Embryonic facial prominence (tissue), 1 donor: ENCODE measurements around the gene ADAMTS10.
"Not testable (repeated sequence)": the region's sequence is repeated elsewhere in the genome, so short reads cannot be mapped to it uniquely, and the experiment has no call there.

Experiments used
- DNase-seq: peaks from one replicate; pipeline ENCODE4 v3.0.0-alpha.2; 2016; ENCODE audit errors: extremely low spot score

ADAMTS10 gene

GRCh38 chr19:8626842-8627241, 16.3 kb upstream of the ADAMTS10 start:
- no peak for DNase-seq

DNA sequence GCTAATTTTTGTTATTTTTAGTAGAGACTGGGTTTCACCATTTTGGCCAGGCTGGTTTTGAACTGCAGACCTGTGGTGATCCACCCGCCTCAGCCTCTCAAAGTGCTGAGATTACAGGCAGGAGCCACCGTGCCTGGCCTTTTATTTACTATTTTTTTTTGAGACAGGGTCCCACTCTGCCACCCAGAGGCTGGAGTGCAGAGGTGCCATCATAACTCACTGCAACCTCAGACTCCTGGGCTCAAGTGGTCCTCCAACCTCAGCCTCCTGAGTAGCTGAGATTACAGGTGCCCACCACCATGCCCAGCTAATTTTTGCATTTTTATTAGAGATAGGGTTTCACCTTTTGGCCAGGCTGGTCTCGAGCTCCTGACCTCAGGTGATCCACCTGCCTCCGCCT, 12.4 kb upstream of the ADAMTS10 start:
- not testable (repeated sequence) for DNase-seq

- DNase-seq: no peak
Measured at GRCh38 chr19:8618751-8619150, 8.2 kb upstream of the ADAMTS10 start.

- DNase-seq: no peak
Measured at GRCh38 chr19:8617984-8618383, 7.5 kb upstream of the ADAMTS10 start.

DNA sequence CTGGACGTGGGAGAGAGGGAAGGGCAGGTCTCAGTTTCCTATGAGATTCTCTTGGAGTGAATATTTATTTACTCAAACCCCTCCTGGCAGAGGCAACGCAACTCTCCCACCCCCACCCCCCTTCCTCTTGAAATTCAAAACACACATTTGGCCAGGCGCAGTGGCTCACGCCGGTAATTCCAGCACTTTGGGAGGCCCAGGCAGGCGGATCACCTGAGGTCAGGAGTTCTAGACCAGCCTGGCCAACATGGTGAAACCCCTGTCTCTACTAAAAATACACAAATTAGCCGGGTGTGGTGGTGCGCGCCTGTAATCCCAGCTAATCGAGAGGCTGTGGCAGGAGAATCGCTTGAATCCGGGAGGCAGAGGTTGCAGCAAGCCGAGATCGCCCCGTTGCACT, 6.8 kb upstream of the ADAMTS10 start:
- not testable (repeated sequence) for DNase-seq

DNA sequence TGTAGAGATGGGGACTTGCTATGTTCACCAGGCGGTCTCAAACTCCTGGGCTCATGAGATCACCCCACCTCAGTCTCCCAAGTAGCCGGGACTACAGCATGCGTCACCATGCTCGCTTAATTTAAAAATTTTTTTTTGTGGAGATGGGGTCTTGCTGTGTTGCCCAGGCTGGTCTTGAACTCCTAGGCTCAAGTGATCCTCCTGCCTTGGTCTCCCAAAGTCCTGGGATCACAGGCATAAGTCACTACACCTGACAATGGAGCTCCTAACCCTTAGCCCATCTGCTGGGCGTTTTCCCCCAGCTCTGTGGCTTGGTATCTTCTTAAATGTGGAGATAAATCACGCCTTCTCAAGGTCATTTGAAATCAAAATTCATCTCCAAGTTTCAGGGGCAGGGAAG, 6.3 kb upstream of the ADAMTS10 start:
- no peak for DNase-seq

- DNase-seq: no peak
Measured at GRCh38 chr19:8615813-8616596, 5.5 kb upstream of the ADAMTS10 start.

GRCh38 chr19:8615024-8615423, 4.5 kb upstream of the ADAMTS10 start:
- DNase-seq: no peak

GRCh38 chr19:8614455-8614854, 3.9 kb upstream of the ADAMTS10 start:
- DNase-seq: no peak

GRCh38 chr19:8612807-8613171, 2.3 kb upstream of the ADAMTS10 start:
- no peak for DNase-seq

GRCh38 chr19:8611877-8612806, 1.6 kb upstream of the ADAMTS10 start:
- no peak for DNase-seq

DNA sequence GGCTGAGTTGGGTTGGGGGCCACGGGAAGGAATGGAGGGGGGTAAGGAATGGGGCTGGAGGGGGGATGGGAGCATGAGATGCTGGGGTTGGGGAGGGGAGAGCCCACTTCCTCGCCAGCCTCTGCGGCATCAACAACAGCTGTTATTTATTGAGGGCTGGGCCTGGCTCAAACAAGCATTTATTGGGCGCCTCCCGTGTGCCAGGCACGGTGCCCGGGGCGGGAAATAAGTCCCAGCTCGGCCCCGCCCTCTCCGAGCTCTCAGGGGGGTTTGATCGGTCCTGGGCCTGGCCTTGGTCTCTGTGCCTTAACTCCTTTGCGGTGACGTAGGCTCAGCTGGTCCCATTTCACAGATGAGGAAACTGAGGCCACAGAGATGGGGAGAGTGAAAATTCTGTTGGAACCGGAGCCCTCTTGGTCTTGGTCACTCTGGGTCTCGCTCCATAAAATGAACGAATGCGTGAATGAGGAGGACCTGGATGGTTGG, 919 bp upstream of the ADAMTS10 start:
- peak; percentile 62 for DNase-seq

DNA sequence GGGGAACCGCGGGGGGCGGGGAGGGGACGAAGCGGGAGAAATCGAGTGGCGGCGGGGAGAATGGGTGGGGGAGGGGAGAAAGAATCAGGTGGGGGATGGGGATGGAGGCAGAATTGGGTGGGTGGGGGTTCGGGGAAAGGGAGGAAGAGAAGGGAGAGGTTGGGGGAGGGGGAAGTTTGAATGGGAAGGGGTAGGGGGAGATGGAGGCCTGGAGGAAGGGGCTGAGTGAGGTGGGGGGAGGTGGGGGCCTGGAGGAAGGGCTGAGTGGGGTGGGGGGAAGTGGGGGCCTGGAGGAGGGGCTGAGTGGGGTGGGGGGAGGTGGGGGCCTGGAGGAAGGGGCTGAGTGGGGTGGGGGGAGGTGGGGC, 403 bp upstream of the ADAMTS10 start:
- peak; percentile 63 for DNase-seq

- no peak for DNase-seq
Measured at GRCh38 chr19:8609279-8610040, 1.1 kb downstream of the ADAMTS10 start.

DNA sequence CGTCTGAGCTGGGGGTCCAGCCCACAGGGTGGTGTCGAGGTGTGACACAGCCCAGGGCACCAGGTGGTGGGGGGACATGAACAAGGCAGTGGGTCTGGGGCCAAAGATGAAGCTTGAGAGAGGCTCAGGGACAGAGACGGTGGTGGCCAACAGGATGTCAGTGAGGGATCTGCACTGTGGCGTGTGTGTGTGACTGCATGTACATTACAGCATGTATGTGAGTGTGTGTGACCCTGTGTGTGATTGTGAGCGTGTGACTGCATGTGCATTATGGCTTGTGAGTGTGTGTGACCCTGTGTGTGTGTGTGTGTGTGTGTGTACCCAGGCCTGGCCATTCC, 1.6 kb downstream of the ADAMTS10 start:
- no peak for DNase-seq

DNA sequence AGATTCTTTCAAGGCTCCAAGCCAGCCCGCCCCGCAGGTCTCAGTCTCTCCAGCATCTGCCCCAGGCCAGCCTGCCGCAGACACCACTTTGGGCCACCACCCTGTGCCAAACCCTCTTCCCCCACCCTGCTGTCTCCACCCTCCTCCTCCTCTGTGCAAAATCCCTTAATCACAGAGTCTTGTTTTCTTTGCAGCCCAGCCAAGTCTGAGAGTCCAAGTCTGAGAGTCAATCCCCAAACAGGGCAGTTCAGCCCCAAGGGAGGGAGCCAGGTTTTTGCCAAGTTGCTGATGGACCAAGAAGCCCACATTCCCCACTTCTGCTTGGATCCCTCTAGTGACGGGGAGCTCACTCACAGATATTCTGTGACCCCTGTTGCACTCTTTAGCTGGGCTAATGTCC, 3.1 kb downstream of the ADAMTS10 start:
- no peak for DNase-seq

- DNase-seq: no peak
Measured at GRCh38 chr19:8605514-8605913, 5.0 kb downstream of the ADAMTS10 start.

DNA sequence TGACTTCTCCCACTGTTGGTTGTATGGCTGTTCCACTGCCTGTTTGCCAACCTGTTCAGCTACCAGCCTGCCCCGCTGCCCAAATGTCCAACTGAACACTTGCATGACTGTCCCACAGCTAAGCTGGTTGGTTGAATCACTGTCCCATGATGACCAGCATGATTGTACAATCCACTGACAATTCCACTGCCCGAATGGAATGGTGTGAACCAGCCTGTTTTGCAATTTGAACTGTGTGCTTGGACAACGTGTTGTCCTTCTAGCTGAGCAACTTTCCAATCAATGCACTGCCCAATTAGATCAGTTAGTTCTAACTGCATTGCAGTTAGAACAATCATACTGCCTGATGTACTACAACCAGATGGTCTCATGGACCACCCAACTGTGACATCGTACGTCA, 8.7 kb downstream of the ADAMTS10 start:
- DNase-seq: no peak

GRCh38 chr19:8600816-8601215, 9.7 kb downstream of the ADAMTS10 start:
- no peak for DNase-seq

DNA sequence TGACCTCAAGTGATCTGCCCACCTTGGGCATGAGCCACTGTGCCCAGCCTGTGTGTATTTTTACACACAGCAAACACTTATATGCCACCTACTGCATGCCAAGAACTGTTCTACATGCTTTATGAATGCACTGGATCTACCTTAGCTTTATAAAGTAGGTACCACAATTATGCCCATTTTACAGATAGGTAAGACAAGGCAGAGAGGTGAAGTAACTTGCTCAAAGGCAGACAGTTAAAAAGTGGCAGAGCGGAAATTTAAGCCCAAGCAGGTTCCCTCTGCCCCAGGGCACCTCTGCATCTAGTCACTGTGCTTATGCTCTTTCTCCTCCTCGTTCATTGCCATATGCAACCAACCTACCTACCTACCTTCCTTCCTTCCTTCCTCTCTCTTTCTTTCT, 10.5 kb downstream of the ADAMTS10 start:
- no peak for DNase-seq

- DNase-seq: no peak
Measured at GRCh38 chr19:8596168-8596567, 14.3 kb downstream of the ADAMTS10 start.

DNA sequence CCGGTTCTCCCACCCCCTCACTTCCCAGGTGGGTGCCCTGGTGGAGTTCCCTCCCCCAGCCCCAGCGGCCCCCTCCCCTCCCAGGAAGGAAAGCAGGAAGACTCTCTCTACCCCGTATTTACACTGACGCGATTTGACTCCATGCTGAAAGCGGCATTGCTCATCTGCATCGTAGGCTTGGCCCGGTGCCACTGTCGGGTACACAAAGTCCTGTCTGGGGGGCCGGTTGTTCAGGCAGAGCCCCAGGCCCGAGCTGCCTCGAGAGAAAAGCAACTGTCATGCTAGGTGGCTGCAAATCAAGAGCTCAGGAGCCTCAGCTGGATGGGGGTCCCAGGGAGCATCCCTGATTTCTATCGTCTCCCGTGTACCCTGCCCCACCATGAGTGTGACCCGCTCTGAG, 14.9 kb downstream of the ADAMTS10 start:
- no peak for DNase-seq
